OCI-LY1 (cell line): Measurements from ENCODE around the gene MAP3K14.

Experiments used
- H2AFZ ChIP-seq: fragments of 200-600 bp; sonication (generic), shearing (Covaris generic); 2 replicates; pipeline ENCODE4 v1.6.0; 2014; ENCODE audit warnings: antibody characterized with exemption, mild to moderate bottlenecking, low read length
- H3F3A ChIP-seq: fragments of 200-600 bp; sonication (generic), shearing (Covaris generic); 2 replicates; pipeline ENCODE4 v1.6.0; 2014; ENCODE audit warnings: mild to moderate bottlenecking, antibody characterized with exemption, low read length, moderate library complexity; ENCODE audit not compliant: insufficient read depth
- H3K27ac ChIP-seq: fragments of 200-600 bp; sonication (generic); 2 replicates; pipeline ENCODE4 v1.5.1; 2014; ENCODE audit warnings: low read length, mixed run types, mild to moderate bottlenecking, low read depth; ENCODE audit not compliant: poor library complexity, severe bottlenecking
- H3K27me3 ChIP-seq: fragments of 200-600 bp; sonication (generic); 2 replicates; pipeline ENCODE4 v1.6.0; 2014; ENCODE audit warnings: antibody characterized with exemption, mild to moderate bottlenecking, low read length, moderate library complexity; ENCODE audit not compliant: insufficient read depth
- H3K36me3 ChIP-seq: fragments of 200-600 bp; sonication (generic); 2 replicates; pipeline ENCODE4 v1.6.1; 2014; ENCODE audit warnings: mild to moderate bottlenecking, antibody characterized with exemption, low read length, moderate library complexity, mixed read lengths; ENCODE audit not compliant: insufficient read depth
- H3K4me1 ChIP-seq: fragments of 200-600 bp; sonication (generic); 2 replicates; pipeline ENCODE4 v1.5.1; 2014; ENCODE audit warnings: mild to moderate bottlenecking, low read length, moderate library complexity; ENCODE audit not compliant: insufficient read depth, severe bottlenecking
- H3K4me2 ChIP-seq: fragments of 200-600 bp; sonication (generic), shearing (Covaris generic); 2 replicates; pipeline ENCODE4 v1.6.1; 2014; ENCODE audit warnings: low read length
- H3K4me3 ChIP-seq: fragments of 200-600 bp; sonication (generic); 2 replicates; pipeline ENCODE4 v1.5.1; 2014; ENCODE audit warnings: low read length, low read depth, mild to moderate bottlenecking, mixed read lengths; ENCODE audit not compliant: poor library complexity, severe bottlenecking
- H3K79me2 ChIP-seq: fragments of 200-600 bp; shearing (Covaris generic); 2 replicates; pipeline ENCODE4 v1.6.1; 2016; ENCODE audit warnings: mixed run types, low read length, mixed read lengths; ENCODE audit not compliant: insufficient read depth
- H3K9ac ChIP-seq: fragments of 200-600 bp; sonication (generic), shearing (Covaris generic); 2 replicates; pipeline ENCODE4 v1.6.1; 2014; ENCODE audit warnings: mild to moderate bottlenecking, low read length, mixed read lengths
- H3K9me2 ChIP-seq: fragments of 200-600 bp; sonication (generic), shearing (Covaris generic); 2 replicates; pipeline ENCODE4 v1.6.1; 2014; ENCODE audit warnings: low read depth, mild to moderate bottlenecking, low read length, mixed read lengths
- H3K9me3 ChIP-seq: fragments of 200-600 bp; shearing (Covaris generic); 2 replicates; pipeline ENCODE4 v1.6.1; 2014; ENCODE audit warnings: low read length, mixed read lengths
- H4K20me1 ChIP-seq: fragments of 200-600 bp; sonication (generic), shearing (Covaris generic); 2 replicates; pipeline ENCODE4 v1.6.0; 2016; ENCODE audit warnings: mild to moderate bottlenecking, low read length; ENCODE audit not compliant: insufficient read depth
- EZH2 ChIP-seq: fragments of 200-600 bp; sonication (generic), shearing (Covaris generic); IDR thresholded peaks from 2 replicates; pipeline ENCODE4 v1.8.0; 2017; ENCODE audit warnings: borderline replicate concordance, mixed run types, mild to moderate bottlenecking, antibody characterized with exemption, low read length, moderate library complexity, mixed read lengths
- TF ChIP-seq, protein P1 (sequence below): fragments of 200-600 bp; sonication (generic), shearing (Covaris generic); IDR thresholded peaks from 2 replicates; pipeline ENCODE4 v1.5.1; 2017; ENCODE audit warnings: mild to moderate bottlenecking, antibody characterized with exemption, low read length, moderate library complexity, mixed read lengths

The MAP3K14 gene

DNA sequence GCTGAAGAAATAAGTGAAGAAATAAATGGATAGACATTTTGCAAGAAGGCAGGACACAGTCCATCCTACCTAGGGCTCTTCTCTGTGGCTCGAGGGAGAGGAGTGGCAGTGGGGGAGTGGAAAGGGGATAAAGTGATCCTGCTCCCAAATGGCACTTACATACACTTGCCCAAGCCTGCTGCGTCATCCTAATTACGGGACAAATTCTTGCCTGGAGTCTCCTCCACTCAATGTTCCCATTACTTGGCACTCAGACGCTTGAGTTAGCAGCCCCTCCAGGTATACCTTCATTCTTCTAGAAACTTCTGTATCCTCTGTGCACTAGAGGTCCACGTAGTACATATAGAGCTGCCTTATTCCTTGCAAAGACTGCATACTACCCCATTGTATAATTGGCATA, 15.7 kb upstream of the MAP3K14 start:
- Histone ChIP-seq H3K27ac (no peak overlapping the region), H3K4me3 (no peak overlapping the region), H3K9ac (no peak overlapping the region), H3K9me2 (no peaks in the 10 kb centered on the region), H3F3A (no peaks in the 10 kb centered on the region), H3K36me3 (no peaks in the 10 kb centered on the region), H3K9me3 (no peaks in the 10 kb centered on the region), H3K79me2 (no peaks in the 10 kb centered on the region), H3K27me3 (0 out of 2 replicates have a peak, but pooled peaks cover 6% of the 10 kb centered on the region), H2AFZ (no peak overlapping the region), H3K4me1 (no peaks in the 10 kb centered on the region), H4K20me1 (no peaks in the 10 kb centered on the region), H3K4me2 (no peak overlapping the region)
- no peak for TF ChIP-seq EZH2
- TF ChIP-seq, protein P1, sequence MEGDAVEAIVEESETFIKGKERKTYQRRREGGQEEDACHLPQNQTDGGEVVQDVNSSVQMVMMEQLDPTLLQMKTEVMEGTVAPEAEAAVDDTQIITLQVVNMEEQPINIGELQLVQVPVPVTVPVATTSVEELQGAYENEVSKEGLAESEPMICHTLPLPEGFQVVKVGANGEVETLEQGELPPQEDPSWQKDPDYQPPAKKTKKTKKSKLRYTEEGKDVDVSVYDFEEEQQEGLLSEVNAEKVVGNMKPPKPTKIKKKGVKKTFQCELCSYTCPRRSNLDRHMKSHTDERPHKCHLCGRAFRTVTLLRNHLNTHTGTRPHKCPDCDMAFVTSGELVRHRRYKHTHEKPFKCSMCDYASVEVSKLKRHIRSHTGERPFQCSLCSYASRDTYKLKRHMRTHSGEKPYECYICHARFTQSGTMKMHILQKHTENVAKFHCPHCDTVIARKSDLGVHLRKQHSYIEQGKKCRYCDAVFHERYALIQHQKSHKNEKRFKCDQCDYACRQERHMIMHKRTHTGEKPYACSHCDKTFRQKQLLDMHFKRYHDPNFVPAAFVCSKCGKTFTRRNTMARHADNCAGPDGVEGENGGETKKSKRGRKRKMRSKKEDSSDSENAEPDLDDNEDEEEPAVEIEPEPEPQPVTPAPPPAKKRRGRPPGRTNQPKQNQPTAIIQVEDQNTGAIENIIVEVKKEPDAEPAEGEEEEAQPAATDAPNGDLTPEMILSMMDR: no peak

DNA sequence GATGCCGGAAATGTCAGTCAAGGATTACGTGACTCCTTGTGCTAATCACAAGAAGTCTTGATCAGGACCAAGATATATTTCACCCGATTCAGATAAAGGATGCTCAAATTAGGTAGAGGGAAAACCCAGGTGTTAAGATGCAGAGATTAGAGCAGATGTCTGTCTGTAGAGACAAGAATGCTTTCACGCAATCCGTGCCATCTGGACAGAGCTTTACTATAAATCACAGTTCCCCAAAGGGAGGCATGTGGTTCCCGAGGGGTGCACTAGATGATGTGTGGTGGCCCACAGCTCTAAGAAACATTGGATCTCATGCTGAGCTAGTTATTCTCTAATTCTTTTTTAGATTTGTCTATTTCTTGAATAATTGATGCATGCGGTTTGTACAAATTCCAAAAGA, 9.8 kb upstream of the MAP3K14 start:
- Histone ChIP-seq H3F3A (no peaks in the 10 kb centered on the region), H3K4me1 (no peaks in the 10 kb centered on the region), H3K4me3 (no peak overlapping the region), H3K9me3 (no peaks in the 10 kb centered on the region), H3K9ac (no peak overlapping the region), H3K27ac (no peak overlapping the region), H4K20me1 (no peaks in the 10 kb centered on the region), H2AFZ (no peak overlapping the region), H3K36me3 (no peaks in the 10 kb centered on the region), H3K9me2 (no peaks in the 10 kb centered on the region), H3K4me2 (no peak overlapping the region), H3K79me2 (no peaks in the 10 kb centered on the region), H3K27me3 (peaks cover 4% of the 10 kb centered on the region; the same call in 1 of the 2 replicates)
- TF ChIP-seq EZH2: no peak
- TF ChIP-seq, protein P1: no peak

DNA sequence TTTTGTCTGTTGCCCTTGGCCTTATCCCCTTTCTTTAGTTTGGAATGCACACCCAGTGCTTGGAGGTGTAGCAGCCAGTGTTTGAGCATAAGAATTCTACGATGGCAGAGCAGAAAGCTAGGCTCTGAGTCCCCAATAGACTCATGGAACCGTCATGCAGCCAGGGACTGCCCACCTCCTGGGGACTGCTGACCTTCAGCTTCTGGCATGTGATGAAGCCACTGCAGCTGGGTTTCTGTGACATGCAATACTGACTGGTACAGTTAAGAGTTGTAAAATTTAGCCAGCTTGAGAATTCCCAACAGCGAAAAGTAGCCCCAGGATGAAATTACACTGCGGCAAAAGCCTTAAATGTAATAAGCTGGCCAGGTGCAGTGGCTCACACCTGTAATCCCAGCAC, 9.0 kb upstream of the MAP3K14 start:
- TF ChIP-seq, protein P1: no peak
- no peak for TF ChIP-seq EZH2
- Histone ChIP-seq H2AFZ (no peak overlapping the region), H3K4me3 (no peak overlapping the region), H3K4me2 (no peak overlapping the region), H3K79me2 (no peaks in the 10 kb centered on the region), H3K4me1 (no peaks in the 10 kb centered on the region), H3K36me3 (no peaks in the 10 kb centered on the region), H3K27me3 (peaks cover 4% of the 10 kb centered on the region; the same call in 1 of the 2 replicates), H3K9me3 (no peaks in the 10 kb centered on the region), H3F3A (no peaks in the 10 kb centered on the region), H3K9me2 (no peaks in the 10 kb centered on the region), H3K27ac (no peak overlapping the region), H3K9ac (no peak overlapping the region), H4K20me1 (no peaks in the 10 kb centered on the region)
